HUES6 (cell line): ENCODE results near the gene METAP1D.
"Not testable (repeated sequence)": the region's sequence is repeated elsewhere in the genome, so short reads cannot be mapped to it uniquely, and the experiment has no call there.

Source experiments
- H3K27ac ChIP-seq: 2 replicates; pipeline ENCODE4 v1.7.0; 2013; ENCODE audit warnings: low read depth, mild to moderate bottlenecking, low read length, inconsistent platforms
- H3K27me3 ChIP-seq: 2 replicates; pipeline ENCODE4 v1.6.1; 2013; ENCODE audit warnings: low read length; ENCODE audit not compliant: control insufficient read depth, insufficient read depth
- H3K36me3 ChIP-seq: 2 replicates; pipeline ENCODE4 v1.6.1; 2013; ENCODE audit warnings: low read length; ENCODE audit not compliant: control insufficient read depth, insufficient read depth
- H3K4me1 ChIP-seq: 2 replicates; pipeline ENCODE4 v1.6.1; 2013; ENCODE audit warnings: low read length; ENCODE audit not compliant: control insufficient read depth, insufficient read depth
- H3K4me3 ChIP-seq: 2 replicates; pipeline ENCODE4 v1.5.1; 2013; ENCODE audit warnings: low read depth, low read length
- H3K9ac ChIP-seq: one replicate; pipeline ENCODE4 v1.6.1; 2013; ENCODE audit warnings: mild to moderate bottlenecking, low read length
- H3K9me3 ChIP-seq: 2 replicates; pipeline ENCODE4 v1.6.1; 2013; ENCODE audit warnings: low read depth, low read length; ENCODE audit not compliant: control insufficient read depth, insufficient read depth

Gene METAP1D

GRCh38 chr2:172108587-172108930 lies 108.8 kb downstream of the METAP1D start:
- no peaks in the 10 kb centered on the region for H3K9me3 ChIP-seq
- H3K36me3 ChIP-seq, result no peaks in the 10 kb centered on the region
- no peak overlapping the region for H3K27ac ChIP-seq
- peaks cover 73% of the 10 kb centered on the region for H3K27me3 ChIP-seq
- no peak overlapping the region; the same call in 1 of the 2 replicates for H3K4me3 ChIP-seq
- no peak overlapping the region for H3K9ac ChIP-seq
- H3K4me1 ChIP-seq, result peaks cover 26% of the 10 kb centered on the region

GRCh38 chr2:172109256-172109987 lies 109.7 kb downstream of the METAP1D start:
- Histone ChIP-seq H3K9me3 (no peaks in the 10 kb centered on the region), H3K4me1 (peaks cover 26% of the 10 kb centered on the region), H3K27me3 (peaks cover 65% of the 10 kb centered on the region), H3K9ac (no peak overlapping the region), H3K27ac (no peak overlapping the region), H3K4me3 (peak overlapping the region; percentile 36), H3K36me3 (no peaks in the 10 kb centered on the region)

GRCh38 chr2:172109988-172110811 lies 110.4 kb downstream of the METAP1D start:
- Histone ChIP-seq H3K4me3 (peak overlapping the region; percentile 36), H3K9me3 (no peaks in the 10 kb centered on the region), H3K4me1 (peaks cover 26% of the 10 kb centered on the region), H3K27me3 (peaks cover 57% of the 10 kb centered on the region), H3K27ac (no peak overlapping the region), H3K9ac (no peak overlapping the region), H3K36me3 (no peaks in the 10 kb centered on the region)

DNA sequence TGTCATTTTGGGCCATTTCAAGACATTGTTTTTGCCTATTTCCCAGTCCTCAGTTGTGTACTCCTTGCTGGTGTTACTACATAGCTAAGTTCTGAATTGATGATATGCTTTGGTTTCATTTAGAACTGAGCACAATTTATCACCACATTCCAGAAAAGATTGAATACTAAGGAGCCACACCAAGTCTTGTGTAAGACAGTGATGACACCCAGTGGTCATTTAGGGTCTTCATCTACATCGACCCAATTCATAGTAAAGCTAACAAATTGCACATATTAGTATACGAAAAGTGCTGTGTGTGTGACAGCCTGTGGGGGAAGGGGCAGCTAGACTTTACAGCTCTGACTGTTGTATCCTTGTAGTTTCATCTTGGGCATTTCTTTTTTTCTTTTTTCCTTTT lies 113.9 kb downstream of the METAP1D start:
- H3K27me3 ChIP-seq, result peaks cover 23% of the 10 kb centered on the region
- no peak overlapping the region for H3K4me3 ChIP-seq
- H3K9me3 ChIP-seq, result no peaks in the 10 kb centered on the region
- H3K27ac ChIP-seq, result no peak overlapping the region
- H3K4me1 ChIP-seq, result peaks cover 11% of the 10 kb centered on the region
- no peak overlapping the region for H3K9ac ChIP-seq
- no peaks in the 10 kb centered on the region for H3K36me3 ChIP-seq

DNA sequence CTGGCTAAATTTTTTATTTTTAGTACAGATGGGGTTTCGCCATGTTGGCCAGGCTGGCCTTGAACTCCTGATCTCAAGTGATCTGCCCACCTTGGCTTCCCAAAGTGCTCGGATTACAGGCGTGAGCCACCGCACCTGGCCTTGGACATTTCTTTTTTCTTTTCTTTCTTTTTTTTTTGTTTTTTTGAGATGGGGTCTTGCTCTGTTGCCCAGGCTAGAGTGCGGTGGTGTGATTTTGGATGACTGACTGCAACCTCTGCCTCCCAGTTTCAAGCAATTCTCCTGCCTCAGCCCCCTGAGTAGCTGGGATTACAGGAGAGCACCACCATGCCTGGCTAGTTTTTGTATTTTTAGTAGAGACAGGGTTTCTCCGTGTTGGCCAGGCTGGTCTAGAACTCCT lies 114.4 kb downstream of the METAP1D start:
- H3K4me3 ChIP-seq, H3K9ac ChIP-seq, H3K36me3 ChIP-seq, H3K9me3 ChIP-seq, H3K4me1 ChIP-seq, H3K27ac ChIP-seq: not testable (repeated sequence)
- peaks cover 18% of the 10 kb centered on the region for H3K27me3 ChIP-seq

DNA sequence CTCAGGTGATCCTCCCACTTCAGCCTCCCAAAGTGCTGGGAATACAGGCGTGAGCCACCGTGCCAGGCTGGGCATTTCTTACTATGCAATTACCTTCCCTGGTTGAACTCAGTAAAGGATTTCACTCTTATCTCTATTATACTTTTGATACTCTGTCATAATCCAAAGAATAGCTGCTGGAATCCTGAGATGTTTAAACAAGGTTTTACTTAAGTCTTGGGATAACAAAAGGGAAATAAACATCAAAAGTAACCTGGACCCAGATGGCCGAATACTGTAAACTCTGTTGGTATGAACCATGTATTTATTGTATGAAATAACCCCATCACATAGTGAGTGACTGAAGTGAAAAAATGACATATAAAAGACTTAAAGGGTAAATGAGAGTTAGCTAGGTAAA lies 114.8 kb downstream of the METAP1D start:
- Histone ChIP-seq H3K27ac (no peak overlapping the region), H3K9ac (no peak overlapping the region), H3K27me3 (peaks cover 14% of the 10 kb centered on the region), H3K9me3 (no peaks in the 10 kb centered on the region), H3K36me3 (no peaks in the 10 kb centered on the region), H3K4me3 (no peak overlapping the region), H3K4me1 (peaks cover 8% of the 10 kb centered on the region)

DNA sequence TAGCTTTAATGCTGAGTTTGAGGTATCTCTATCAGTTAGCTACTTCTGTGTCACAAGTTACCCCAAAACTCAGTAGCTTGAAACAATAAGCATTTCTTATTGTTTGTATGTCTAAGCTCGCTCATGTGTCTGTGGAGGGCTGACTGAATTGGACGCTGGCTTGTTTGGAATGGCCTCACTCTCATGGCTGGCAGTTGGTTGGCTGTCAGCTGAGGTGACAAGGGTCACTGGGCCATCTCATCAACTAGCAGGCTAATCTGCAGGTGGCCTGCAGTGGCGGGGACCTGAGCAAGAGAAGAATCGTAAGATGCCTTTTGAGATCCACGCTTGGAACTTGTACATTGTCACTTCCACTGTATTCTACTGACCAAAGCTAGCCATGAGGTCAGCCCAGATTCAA lies 116.4 kb downstream of the METAP1D start:
- Histone ChIP-seq H3K9ac (no peak overlapping the region), H3K4me3 (no peak overlapping the region), H3K4me1 (no peaks in the 10 kb centered on the region), H3K9me3 (no peaks in the 10 kb centered on the region), H3K27ac (no peak overlapping the region), H3K27me3 (peaks cover 5% of the 10 kb centered on the region; the same call in 1 of the 2 replicates), H3K36me3 (no peaks in the 10 kb centered on the region)

DNA sequence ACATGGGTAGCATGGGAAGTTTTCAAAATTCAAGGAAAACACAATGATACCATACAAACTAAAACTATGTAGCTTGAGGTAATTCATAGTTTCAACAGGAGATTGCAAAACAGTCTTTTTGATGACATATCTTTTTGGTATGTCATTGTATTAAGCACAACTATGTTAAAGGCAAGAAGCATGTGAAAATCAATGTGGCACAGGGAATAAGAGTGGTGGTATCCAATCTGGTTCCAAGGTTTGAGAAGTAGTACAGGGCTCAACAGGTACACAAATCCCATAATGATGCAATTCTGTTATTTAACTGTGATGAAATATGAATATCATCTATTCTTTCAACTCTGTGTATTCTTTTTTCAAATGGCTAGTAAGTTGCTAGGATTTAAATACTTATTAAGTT lies 119.3 kb downstream of the METAP1D start:
- Histone ChIP-seq H3K9ac (no peak overlapping the region), H3K27ac (no peak overlapping the region)

GRCh38 chr2:172120118-172120517 lies 120.4 kb downstream of the METAP1D start:
- no peak overlapping the region for H3K9ac ChIP-seq
- no peak overlapping the region for H3K27ac ChIP-seq
- no peaks in the 10 kb centered on the region for H3K9me3 ChIP-seq
- no peaks in the 10 kb centered on the region for H3K4me1 ChIP-seq
- no peaks in the 10 kb centered on the region for H3K27me3 ChIP-seq
- H3K36me3 ChIP-seq, result no peaks in the 10 kb centered on the region
- no peak overlapping the region for H3K4me3 ChIP-seq

More for the DNA sequence above, 119.3 kb downstream of the METAP1D start:
- H3K27me3 ChIP-seq, result no peaks in the 10 kb centered on the region
- no peaks in the 10 kb centered on the region for H3K9me3 ChIP-seq
- H3K4me3 ChIP-seq, result no peak overlapping the region
- H3K36me3 ChIP-seq, result no peaks in the 10 kb centered on the region
- no peaks in the 10 kb centered on the region for H3K4me1 ChIP-seq

- Histone ChIP-seq H3K27me3 (peaks cover 3% of the 10 kb centered on the region; the same call in 1 of the 2 replicates), H3K9ac (no peak overlapping the region)
These were observed 128.7 kb downstream of the METAP1D start for GRCh38 chr2:172128484-172128883.

DNA sequence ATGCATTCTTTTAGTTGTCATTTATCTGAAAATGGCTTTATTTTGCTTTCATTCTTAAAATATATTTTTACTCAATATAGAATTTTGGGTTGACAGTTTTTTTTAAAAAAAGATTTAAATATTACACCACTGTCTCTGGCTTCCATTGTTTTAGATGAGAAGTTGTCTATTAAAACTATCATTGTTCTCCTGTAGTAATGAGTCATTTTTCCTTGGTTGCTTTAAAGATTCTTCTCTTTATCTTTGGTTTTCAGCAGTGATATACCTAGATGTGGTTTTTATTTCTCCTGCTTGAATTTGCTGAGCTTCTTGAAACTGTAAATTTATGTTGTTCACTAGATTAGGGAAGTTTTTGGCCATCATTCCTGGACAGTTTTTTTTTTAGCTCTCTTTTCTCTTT lies 129.7 kb downstream of the METAP1D start:
- Histone ChIP-seq H3K9ac (no peak overlapping the region), H3K4me1 (peaks cover 17% of the 10 kb centered on the region), H3K9me3 (peaks cover 2% of the 10 kb centered on the region; the same call in 1 of the 2 replicates), H3K36me3 (no peaks in the 10 kb centered on the region), H3K4me3 (no peak overlapping the region), H3K27me3 (peaks cover 6% of the 10 kb centered on the region; the same call in 1 of the 2 replicates), H3K27ac (no peak overlapping the region)

More at GRCh38 chr2:172128484-172128883, 128.7 kb downstream of the METAP1D start:
- Histone ChIP-seq H3K36me3 (no peaks in the 10 kb centered on the region), H3K4me3 (no peak overlapping the region), H3K9me3 (peaks cover 2% of the 10 kb centered on the region; the same call in 1 of the 2 replicates), H3K27ac (no peak overlapping the region), H3K4me1 (peaks cover 15% of the 10 kb centered on the region)
